ENCODE results near the gene AKAP8.

The AKAP8 gene

GRCh38 chr19:15305582-15306334 is 73.8 kb downstream of the AKAP8 start:
- ChIA-PET POLR2A (no interaction called here), CTCF (interaction anchor here (1.6 kb wide), 1 partner anchor 128 kb away, joined by 3 read pairs; no protein-coding TSS in a partner anchor)
- DNase-seq (ENCODE audit: extremely low spot score): no peak
- TF ChIP-seq FOXK2 (IDR thresholded peaks at IDR 0.05) (no peak), HDGF (IDR thresholded peaks at IDR 0.05; ENCODE audit: borderline replicate concordance) (no peak), CTBP1 (IDR thresholded peaks at IDR 0.05; ENCODE audit: borderline replicate concordance) (no peak), NFRKB (IDR thresholded peaks at IDR 0.05) (no peak), ELF4 (IDR thresholded peaks at IDR 0.05) (no peak), ARNT (IDR thresholded peaks at IDR 0.05) (no peak), TARDBP (IDR thresholded peaks at IDR 0.05) (no peak), SP1 (IDR thresholded peaks at IDR 0.05) (no peak), BHLHE40 (IDR thresholded peaks at IDR 0.05; ENCODE audit: borderline replicate concordance) (no peak), ZNF384 (IDR thresholded peaks at IDR 0.05) (no peak)

GRCh38 chr19:15304140-15304705 is 75.4 kb downstream of the AKAP8 start:
- DNase-seq (ENCODE audit: extremely low spot score): no peak
- ChIA-PET POLR2A (interaction anchor here (1.1 kb wide), 2 partner anchors 26 to 28 kb away, joined by 3 read pairs; no protein-coding TSS in a partner anchor), CTCF (interaction anchor here (1.6 kb wide), 1 partner anchor 127 kb away, joined by 3 read pairs; no protein-coding TSS in a partner anchor)
- TF ChIP-seq SUZ12 (IDR thresholded peaks at IDR 0.05) (no peak), BHLHE40 (IDR thresholded peaks at IDR 0.05; ENCODE audit: borderline replicate concordance) (no peak), ARNT (IDR thresholded peaks at IDR 0.05) (no peak), ZNF384 (IDR thresholded peaks at IDR 0.05) (no peak), CTBP1 (IDR thresholded peaks at IDR 0.05; ENCODE audit: borderline replicate concordance) (no peak), NFRKB (IDR thresholded peaks at IDR 0.05) (no peak), SP1 (IDR thresholded peaks at IDR 0.05) (no peak), ELF4 (IDR thresholded peaks at IDR 0.05) (no peak), PKNOX1 (IDR thresholded peaks at IDR 0.05) (no peak)

All from HEK293T (cell line).